GM12872 (cell line): ENCODE data around the gene RPL35.

ENCODE experiments used
- CTCF ChIP-seq: IDR thresholded peaks from 3 replicates; pipeline ENCODE4 v1.5.1; 2011; ENCODE audit warnings: low read depth, mild to moderate bottlenecking, low read length, moderate library complexity; ENCODE audit not compliant: insufficient read depth

Gene RPL35

GRCh38 chr9:124820698-124821623 lies 40.8 kb downstream of the RPL35 start:
- no peak for TF ChIP-seq CTCF

- TF ChIP-seq CTCF, result no peak
Measured at GRCh38 chr9:124818431-124819281, 43.1 kb downstream of the RPL35 start.

GRCh38 chr9:124815601-124816000 lies 46.2 kb downstream of the RPL35 start:
- no peak for TF ChIP-seq CTCF

- TF ChIP-seq CTCF, result no peak
Measured at GRCh38 chr9:124814164-124814535, 47.6 kb downstream of the RPL35 start.

GRCh38 chr9:124813501-124814163 lies 48.1 kb downstream of the RPL35 start:
- TF ChIP-seq CTCF, result no peak

- no peak for TF ChIP-seq CTCF
Measured at GRCh38 chr9:124813041-124813440, 48.7 kb downstream of the RPL35 start.

- no peak for TF ChIP-seq CTCF
Measured at GRCh38 chr9:124812441-124812876, 49.3 kb downstream of the RPL35 start.
